Frontal cortex (tissue), 4 donors: ENCODE data around the gene BCR. TPM values are rescaled to one million over a fixed set of nuclear protein-coding genes. Genes with fewer than 3 reads are reported as not detected.

ENCODE experiments used
- DNase-seq, 2 donors: peaks; one replicate each; pipeline ENCODE4 v3.0.0; 2012; ENCODE audit warnings: low spot score in 2 of 2
- FAIRE-seq: peaks from 2 replicates; lab custom pipeline; 2012; peaks lifted over from hg19 to GRCh38; lab: Jason Lieb, UNC
- total RNA-seq: library from RNA; depleted of rRNA; stranded (reverse); fragments of >200 nt; gene quantifications from one replicate; pipeline ENCODE4 v1.2.3, GENCODE V29; 2014
- donor health status: control.
- donor health status: control.
- donor health status: control.

BCR gene
- total RNA-seq, 1 donor from 2014 or later, result 46.1 TPM

DNA sequence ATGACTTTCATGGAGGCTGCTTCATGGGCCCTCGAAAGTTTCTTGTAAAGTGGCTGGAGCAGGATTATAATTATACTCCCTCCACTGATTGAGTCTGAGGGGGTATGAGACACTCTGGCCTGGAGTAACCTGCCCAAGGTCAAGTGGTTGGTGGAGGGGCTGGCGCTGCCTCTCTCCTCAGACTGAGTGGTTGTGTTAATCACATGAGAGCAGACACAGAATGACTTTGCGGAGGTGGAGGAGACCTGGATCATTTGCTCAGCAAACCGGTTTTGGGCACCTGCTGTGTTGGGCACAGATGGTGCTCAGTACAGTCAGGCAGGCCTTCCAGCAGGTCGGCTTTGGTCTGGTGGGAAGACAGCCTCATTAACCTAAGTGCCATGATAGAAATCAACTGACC lies 11.8 kb downstream of the BCR start:
- DNase-seq (no peak), FAIRE-seq (no peak)

- no peak for FAIRE-seq
- DNase-seq, result no peak
Measured at GRCh38 chr22:23192558-23192957, 12.2 kb downstream of the BCR start.

GRCh38 chr22:23193196-23193827 lies 13.0 kb downstream of the BCR start:
- no peak for DNase-seq
- FAIRE-seq, result no peak

DNA sequence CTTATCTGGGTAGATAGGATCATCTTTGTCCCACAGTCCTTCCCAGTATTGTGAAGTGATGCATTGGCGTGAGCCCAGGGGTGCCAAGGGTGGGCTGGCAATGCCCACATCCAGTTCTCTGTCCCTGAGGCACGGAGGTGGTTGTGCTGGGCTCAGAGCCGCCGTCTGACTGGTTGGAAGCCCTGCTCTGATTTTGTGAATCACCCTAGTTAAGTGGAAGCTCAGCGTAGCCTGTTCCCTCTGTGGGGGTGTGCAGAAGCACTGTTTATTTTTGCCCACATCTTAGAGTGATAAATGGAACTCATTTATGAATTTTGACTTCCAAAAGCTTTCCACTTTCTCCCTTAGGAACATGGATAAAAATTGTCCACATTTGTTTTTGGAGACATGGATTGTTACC lies 13.6 kb downstream of the BCR start:
- DNase-seq, result no peak
- no peak for FAIRE-seq

- DNase-seq, result no peak
- FAIRE-seq, result no peak
Measured at GRCh38 chr22:23196165-23196564, 15.9 kb downstream of the BCR start.

- DNase-seq (no peak), FAIRE-seq (no peak)
Measured at GRCh38 chr22:23197836-23198235, 17.5 kb downstream of the BCR start.

- DNase-seq (no peak), FAIRE-seq (no peak)
Measured at GRCh38 chr22:23199159-23199558, 18.9 kb downstream of the BCR start.

DNA sequence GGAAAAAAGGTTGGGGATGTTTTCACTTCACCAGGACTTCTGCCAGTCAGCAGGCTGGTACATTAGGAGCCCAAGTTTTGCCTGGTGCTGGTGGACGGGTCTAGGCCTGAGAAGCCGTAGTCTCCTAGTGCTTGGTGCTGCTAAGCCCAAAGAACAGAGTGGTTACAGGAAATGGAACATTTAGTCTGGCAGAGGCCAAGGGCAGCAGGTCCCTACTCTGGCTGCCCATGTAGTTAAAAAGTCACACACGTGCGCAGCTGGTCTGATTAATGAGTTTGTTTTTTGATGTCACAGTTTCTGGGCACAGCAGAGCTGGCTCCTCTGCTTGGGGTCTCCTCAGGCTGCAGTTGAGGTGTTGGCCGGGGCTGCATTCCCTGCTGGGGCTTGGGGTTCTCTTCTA lies 20.6 kb downstream of the BCR start:
- no peak for FAIRE-seq
- DNase-seq, result no peak

- no peak for FAIRE-seq
- DNase-seq, result no peak
Measured at GRCh38 chr22:23202812-23203451, 22.6 kb downstream of the BCR start.

- DNase-seq (no peak), FAIRE-seq (no peak)
Measured at GRCh38 chr22:23203452-23204124, 23.3 kb downstream of the BCR start.

- DNase-seq (no peak), FAIRE-seq (no peak)
Measured at GRCh38 chr22:23204125-23204488, 23.8 kb downstream of the BCR start.

- DNase-seq, result no peak
Measured at GRCh38 chr22:23204541-23205157, 24.3 kb downstream of the BCR start.

GRCh38 chr22:23205339-23206049 lies 25.2 kb downstream of the BCR start:
- FAIRE-seq (no peak), DNase-seq (no peak)

More at GRCh38 chr22:23204541-23205157, 24.3 kb downstream of the BCR start:
- no peak for FAIRE-seq

DNA sequence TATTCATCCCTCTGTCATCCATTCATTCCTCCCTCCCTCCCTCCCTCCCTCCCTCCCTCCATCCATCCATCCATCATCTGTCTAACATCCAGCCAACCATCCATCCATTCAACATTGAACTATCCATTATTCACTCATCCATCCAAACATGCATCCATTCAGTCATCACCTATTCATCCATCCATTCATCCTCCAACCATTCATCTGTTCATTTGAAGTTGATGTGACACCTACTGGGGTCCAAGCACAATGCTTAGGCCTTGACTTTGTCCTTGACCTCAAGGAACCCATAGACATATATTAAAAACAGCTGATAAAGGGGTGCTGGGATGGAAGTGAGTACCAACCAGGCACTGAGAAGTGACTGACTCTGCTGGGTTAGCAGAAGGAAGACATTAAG lies 26.6 kb downstream of the BCR start:
- no peak for DNase-seq
- no peak for FAIRE-seq

- FAIRE-seq, result no peak
Measured at GRCh38 chr22:23207729-23208393, 27.6 kb downstream of the BCR start.

DNA sequence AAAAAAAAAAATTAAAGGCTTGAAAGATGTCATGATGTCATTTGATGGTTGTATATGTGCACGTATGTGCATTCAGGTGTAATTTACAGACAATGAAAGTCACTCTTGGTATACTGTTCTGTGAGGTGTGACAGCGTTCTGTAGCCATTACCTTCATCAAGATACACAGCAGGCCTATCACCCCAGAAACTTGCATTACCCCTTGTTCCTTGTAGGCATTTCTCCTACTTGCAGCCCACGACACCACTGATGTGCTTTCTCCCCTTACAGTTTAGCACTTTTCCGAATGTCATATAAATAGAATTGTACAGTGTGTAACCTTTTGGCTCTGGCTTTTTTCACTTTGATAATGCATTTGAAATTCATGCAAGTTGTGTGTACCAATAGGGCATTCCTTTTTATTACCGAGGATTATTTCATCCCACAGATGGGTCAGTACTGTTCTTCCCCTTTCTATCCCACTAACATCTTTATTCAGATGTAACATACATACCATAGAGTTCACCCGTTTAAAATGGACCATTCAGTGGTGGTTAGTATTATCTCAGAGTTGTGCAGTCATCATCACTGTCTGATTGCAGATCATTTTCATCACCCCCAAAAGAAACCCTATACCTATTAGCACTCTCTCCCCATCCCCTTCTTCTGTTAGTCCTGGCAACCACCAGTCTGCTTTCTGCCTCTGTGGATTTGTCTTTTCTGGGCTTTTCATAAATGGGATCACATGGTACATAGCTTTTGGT lies 30.3 kb downstream of the BCR start:
- no peak for FAIRE-seq
- DNase-seq, result no peak

More at GRCh38 chr22:23207729-23208393, 27.6 kb downstream of the BCR start:
- no peak for DNase-seq

DNA sequence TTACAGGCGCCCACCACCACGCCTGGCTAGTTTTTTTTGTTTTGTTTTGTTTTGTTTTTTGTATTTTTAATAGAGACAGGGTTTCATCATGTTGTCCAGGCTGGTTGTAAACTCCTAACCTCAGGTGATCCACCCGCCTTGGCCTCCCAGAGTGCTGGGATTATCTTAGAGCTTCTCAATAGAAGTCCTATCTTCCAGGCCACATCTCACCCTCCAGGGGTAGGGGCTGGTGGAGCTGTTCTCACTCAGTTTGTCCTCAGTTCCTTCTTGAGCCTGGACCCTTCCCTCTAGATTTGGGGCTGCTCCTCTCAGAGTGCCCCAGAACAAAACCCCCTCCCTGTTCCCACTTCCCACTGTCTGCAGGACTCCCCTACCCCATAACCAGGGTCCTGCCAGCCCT lies 31.3 kb downstream of the BCR start:
- no peak for FAIRE-seq
- DNase-seq, result no peak

- no peak for FAIRE-seq
- DNase-seq, result no peak
Measured at GRCh38 chr22:23212061-23213021, 32.0 kb downstream of the BCR start.
